NCI-H526 (cell line): ENCODE data around the gene MAB21L4.
"Not testable (repeated sequence)": the region's sequence is repeated elsewhere in the genome, so short reads cannot be mapped to it uniquely, and the experiment has no call there.

Source experiments
- DNase-seq, 2 experiments: peaks; one replicate each; lab custom pipeline; 2025; lab: John Stamatoyannopoulos, UW

Gene MAB21L4

DNA sequence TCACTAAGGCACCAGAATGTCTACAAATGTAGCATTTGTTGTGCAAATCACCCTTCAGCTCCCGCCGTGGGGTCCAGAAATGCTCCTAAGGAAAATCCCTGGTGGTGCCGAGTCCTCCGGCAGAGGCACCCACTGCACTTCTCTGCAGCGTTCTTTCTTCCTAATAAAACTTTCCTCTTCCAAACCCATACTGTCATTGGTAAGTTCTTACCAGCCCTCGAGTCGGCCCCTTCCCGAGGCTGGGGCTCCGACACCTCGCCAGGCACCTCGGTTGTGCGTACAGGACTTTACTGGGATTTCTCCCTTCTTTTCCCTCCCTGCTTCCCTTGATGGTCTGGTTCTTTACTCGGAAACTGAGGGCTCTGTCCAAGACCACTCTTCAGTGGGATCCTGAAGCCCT, 37.6 kb downstream of the MAB21L4 start:
- DNase-seq, result no peak

DNA sequence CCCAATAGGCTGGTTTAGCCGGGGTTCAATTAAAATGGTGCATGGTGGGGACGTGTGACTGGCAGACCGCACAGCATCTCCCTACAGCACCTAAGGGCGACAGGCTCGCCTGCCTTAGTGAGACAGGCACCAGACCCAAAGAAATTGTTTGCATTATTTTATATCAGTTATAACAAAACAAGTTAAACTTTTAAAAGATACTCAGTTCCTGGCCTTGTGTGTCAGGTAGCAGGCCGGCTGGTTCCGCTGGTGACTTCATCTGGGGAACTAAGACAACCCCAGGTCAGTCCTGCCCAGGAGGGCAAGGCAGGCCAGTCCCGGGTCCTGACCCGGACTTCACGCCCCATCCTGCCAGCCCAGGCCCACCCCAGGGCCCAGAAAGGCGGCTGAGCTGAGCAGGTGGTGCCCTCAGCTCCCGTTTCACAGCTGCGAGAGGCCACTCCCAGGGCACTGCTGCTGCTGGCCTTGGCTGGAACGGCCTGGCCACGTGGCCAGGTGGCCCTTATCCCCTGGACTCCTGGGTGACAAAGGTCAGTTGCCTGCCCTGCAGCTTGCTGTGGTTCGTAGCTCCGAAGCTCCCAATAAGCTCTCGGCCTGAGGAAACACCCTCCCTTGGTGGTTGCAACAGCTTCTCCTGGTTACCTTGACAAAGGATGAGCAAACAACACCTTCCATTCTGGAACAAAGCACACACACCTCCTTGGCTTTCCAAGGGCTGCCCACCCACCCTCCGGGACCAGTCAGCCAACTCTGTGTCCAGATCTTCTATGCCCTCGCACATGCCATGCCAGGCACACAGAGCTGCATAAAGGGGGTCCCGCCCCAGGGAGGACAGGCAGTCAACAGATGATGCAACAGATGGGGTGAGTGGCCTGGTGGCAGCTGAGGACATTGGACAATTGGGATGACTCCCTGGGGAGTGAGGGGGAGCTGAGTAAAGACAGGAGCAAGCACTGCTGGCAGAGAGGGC, 38.6 kb downstream of the MAB21L4 start:
- no peak for DNase-seq

DNA sequence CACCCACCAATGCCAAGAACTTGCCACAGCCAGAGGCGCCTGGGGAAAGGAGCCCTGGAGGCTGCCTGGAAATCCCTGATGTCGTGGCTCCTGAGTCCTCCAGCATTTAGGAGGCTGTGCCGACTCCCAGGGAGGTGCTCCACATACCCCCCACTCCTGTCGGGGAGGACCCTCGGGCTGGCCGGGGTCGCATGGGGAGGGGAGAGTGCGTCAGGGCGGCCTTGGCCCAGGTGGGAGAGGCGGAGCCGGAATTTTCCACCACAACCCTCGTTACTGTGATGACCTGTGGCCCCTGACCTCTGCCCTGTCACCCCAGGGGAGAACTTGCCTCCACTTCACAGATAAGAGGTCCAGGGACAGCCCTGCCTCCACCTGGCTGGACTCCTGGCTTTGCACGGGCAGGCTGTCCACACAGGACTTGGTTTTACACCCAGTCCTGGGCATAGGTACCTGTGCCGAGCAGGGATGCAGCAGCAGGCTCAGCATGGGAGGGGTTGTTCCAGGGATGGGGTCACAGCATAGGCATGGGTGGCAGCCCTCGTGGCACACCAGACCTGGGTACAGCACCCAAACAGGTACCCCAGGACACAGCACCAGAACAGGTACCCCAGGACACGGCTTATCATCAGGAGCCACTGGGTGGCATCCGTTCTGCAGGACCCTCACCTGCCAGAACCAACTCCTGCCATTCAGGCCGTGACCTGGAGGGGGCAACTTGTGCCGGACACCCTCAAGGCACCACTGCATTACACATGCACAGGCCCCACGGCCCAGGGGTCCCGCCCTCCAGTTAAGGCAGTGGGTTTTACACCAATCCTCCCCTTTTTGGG, 39.6 kb downstream of the MAB21L4 start:
- peak in 1 of 2 experiments; percentile 62 for DNase-seq

DNA sequence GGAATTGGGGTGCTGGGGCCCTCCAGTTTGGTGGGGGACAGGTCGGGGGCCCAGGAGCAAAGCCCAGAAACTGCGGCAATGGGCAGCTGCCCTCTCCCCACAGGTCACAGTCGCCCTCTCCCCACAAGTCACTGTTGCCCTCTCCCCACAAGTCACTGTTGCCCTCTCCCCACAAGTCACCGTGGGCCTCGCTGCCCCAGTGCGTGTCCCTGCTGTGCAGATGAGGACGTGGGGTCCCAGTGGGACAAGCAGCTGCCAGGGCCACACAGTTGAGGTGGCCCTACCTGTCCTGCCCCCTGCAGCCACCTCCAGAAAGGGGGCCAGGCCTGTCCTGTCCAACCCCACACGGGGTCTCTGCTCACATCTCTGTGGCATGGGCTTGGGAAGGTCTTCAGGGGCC, 40.3 kb downstream of the MAB21L4 start:
- no peak for DNase-seq

DNA sequence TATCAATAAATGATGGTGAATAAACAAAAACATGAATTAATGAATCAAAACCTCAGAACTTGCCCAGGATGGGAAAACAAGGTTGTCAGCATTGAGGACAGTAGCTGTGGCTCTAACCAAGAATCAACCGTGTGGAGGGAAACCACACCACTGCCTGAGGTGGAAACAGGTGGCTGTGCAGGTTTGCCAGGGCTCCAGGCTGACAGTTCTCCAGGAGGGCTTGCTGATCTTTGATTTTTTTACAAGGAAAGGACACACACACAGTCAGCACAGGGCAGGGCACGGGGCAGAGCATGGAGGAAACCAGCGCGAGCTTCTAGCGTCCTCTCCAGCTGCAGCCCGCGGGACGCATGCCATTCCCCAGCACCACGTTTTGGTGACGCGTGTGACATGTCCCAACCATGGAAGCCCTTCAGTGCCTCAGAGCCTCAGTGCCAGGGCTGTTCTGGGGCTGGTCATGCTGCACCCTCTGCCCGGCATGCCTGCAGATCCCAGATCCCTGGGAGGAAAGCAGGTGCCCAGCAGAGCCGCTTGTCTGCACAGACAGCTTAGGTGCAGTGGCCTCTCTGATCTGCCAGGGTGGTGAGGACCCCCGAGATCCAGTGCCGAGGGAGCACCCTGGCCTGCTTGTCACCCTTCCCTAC, 43.2 kb downstream of the MAB21L4 start:
- DNase-seq, result no peak

DNA sequence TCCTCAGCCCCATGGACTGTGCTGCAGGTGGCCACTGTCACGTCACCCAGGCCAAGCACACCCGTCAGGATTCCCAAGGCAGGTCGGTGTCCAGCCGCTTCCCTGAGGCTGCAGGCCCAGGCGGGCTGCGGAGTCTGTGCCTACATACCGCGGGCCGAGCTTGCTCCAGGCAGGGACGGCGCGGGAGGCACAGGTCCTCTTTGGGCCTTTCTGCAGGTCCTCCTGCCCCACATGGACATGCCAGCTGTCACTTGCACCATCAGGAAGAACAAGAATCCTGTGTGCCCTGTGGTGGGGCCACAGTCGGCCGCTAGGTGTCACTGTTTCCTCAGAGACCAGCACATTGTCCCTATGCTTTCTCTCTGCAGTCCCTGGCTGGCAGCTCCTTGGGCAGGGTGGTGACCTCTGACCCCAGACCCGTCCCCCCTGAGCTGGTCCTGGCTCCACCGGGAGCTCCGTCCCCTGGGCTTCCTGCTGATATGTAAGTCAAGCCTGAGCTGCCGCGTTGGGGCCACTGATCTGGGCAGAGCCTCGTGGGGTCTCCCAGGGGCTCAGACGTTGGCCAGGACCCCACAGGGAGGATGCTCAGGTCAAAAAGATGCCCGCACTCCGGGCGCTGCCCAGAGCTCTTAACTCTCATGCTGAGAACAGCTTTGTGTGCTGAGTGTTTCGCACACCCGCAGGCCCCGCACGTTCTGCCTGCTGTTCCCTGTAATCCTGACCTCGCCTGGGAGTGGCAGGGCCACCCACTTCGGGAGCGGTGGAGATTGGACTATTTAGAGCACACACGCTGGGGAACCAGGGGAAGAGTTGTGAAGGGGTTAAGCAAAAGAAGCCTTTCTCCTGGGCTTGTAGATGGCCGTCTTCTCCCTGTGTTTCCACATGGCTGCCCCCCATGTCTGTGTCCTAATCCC, 44.6 kb downstream of the MAB21L4 start:
- DNase-seq, result peak; percentile 48 to 87

DNA sequence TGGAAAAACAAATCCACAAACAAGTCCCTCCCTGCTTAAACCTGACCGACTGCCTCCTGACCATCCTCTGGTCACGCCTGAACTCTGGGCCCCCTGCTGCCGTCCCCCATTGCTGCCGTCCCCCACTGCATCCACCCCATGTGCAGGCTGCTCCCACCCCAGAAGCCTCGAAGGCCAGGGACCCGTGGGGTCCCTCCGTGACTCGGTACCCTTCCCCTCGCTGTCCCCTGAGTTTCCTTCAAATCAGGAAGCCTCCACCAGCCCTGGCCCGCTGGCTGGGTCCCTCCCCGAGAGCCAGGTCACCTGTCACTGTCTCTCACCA, 45.2 kb downstream of the MAB21L4 start:
- no peak for DNase-seq

DNA sequence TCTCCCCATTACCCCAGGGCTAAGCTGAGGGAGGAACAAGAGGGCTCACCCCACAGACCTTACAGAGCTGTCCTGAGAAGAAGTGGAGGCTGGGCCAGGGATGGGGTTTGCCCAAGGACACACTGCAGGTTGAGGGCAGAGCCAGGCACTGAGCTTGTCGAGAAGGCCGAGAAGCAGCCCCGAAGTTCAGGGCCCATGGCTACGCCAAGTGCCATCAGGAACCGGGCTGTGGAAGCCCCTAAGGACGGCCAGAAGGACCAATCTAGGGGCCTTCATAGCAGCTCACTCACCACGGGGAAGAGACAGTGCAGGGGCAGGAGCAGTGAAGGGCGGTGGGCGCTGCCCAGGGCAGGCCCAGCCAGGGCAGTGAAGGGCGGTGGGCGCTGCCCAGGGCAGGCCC, 45.9 kb downstream of the MAB21L4 start:
- DNase-seq, result no peak

DNA sequence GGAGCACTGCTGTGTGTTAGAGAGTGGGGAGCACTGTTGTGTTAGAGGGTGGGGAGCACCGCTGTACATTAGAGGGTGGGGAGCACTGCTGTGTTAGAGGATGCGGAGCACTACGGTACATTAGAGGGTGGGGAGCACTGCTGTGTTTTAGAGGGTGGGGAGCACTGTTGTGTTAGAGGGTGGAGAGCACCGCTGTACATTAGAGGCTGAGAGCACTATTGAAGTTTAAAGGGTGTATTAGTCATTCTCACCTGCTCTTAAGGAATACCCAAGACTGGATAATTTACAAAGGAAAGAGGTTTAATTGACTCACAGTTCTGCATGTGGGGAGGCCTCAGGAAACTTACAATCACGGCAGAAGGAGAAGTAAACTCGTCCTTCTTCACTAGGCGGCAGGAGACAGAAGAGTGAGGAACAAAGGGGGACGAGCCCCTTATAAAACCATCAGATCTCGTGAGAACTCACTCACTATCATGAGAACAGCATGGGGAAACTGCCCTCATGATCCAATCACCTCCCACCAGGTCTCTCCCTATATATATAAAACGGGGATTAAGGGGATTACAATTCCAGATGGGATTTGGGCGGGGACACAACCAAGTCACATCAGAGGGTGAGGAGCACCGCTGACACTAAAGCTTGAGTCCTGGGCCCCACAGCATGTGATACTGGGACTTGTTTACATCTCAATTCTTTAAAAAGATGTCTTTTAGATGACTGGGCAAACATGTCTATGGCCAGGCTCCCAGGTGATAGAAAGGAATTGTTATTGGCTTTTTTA, 46.9 kb downstream of the MAB21L4 start:
- DNase-seq, result no peak

DNA sequence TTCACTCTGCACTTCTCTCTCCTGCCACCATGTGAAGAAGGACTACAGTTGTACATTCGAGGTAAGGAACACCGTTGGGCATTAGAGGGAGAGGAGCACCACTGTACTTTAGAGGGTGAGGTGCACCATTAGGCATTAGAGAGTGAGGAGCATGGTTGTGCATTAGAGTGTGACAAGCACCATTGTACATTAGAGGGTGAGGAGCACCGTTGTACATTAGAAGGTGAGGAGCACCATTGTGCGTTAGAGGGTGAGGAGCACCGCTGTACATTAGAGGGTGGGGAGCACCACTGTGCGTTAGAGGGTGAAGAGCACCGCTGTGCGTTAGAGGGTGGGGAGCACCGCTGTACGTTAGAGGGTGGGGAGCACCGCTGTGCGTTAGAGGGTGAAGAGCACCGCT, 48.1 kb downstream of the MAB21L4 start:
- no peak for DNase-seq

DNA sequence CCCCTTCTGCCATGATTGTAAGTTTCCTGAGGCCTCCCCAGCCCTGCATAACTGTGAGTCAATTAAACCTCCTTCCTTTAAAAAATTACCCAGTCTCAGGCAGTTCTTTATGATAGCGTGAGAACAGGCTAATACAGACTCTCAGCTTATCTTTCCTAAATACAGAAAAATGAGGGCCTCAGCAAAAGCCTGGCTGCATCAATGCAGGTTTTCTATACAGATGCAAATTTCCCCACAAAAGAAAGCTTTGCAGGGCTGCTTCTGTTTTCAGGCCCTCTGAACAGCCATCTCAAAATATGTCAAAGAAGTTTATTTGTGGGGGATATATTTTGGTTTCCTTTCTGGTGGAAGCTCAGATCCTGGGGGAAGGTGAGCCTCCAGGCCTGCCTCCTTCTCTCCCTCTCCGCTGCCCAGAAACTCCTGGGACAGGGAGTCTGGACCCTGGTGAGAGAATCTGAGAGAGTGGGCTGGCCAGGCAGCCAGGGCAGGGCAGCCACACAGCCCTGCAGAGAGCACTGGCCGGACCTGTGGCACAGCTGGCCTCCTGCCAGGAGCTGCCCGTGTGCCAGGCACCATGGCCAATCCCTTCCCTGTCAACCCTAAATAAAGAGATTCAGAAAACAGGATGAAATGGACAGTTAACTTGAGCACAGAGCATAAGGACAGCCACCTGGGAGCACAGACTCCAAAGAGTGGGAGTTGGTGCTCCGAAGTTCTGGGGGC, 48.9 kb downstream of the MAB21L4 start:
- DNase-seq, result no peak

DNA sequence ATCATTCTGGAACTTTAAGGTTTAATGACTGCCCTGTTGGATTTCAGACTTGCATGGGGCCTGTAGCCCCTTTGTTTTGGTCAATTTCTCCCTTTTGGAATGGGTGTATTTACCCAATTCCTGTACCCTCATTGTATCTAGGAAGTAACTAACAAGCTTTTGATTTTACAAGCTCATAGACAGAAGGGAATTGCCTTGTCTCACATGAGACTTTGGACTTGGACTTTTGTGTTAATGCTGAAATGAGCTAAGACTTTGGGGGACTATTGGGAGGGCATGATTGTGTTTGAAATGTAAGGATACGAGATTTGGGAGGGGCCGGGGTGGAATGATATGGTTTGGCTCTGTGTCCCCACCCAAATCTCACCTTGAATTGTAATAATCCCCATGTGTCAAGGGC, 49.6 kb downstream of the MAB21L4 start:
- not testable (repeated sequence) for DNase-seq

DNA sequence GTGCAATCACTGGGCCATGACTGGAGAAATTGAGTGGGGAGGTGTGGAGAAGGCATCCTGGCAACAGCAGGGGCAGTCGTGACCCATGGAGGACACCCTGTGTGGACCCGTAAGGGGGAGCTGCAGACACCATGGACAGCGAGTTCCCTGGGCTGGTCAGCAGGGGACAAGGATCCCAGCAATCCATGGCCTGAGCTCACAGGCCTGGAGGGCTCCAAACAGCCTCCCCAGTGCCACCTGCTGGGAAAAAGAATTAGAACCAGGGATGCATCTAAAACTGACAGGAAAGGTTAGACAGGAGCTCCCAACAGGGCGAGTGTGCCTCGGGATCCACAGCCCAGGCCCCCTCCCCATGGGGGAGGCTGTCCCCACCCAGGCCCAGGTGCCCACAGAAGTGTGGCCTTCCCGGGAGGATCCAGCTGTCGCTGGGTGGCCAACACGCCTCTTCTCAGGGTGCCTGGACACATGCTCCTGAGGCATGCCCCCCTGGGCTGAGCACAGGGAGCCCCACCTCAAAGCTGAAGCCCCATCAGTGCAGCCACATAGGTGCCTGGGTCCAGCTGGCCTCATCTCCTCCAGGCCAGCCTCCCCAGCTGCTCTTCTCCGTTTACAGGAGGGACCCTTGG, 55.4 kb downstream of the MAB21L4 start:
- DNase-seq, result peak; percentile 51 to 83

DNA sequence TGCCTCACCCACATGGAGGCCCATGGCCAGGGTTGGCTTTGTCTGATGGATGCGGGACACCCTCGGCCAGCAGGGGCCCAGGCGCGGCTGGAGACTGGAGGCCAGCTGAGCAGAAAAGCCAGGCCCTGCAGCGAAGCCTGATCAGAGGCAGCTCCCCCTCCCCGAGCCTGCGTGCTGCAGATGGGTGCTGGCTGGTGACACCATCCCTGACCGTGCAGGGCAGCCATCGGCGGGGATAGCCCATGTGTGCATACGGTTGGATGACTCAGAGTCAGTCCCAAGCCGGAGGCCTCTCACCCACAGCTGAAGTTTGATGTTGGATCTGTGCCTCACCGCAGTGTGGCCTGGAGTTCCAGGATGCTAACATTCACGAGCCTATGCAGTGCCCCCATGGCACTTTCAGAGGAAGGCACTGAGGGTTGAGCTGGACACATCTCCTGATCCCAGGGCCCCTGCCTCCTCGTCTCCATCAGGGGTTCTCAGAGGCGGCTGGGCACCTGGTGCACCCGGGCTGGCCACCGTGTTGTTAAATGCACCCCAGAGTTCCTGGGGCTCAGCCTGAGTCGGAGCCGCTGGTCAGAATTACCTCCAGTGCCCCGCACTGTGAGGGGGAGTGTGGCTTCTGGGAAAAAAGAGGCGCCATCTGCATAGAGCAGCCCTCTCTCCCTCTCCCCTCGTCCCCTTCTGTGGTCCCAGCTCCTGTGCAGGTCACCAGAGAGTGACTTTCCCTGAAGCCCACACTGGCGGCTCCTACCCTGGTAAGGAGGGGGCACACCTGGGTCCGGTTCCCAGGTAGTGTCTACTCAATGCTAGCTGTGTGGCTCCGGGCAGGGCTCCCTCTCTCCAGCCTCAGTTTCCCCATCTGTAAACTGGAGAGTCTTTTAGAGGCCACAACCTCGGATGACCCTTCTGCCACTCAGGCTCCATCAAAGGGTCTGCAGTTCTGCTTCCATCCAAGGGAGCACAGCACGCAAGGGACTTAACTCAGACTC, 56.5 kb downstream of the MAB21L4 start:
- DNase-seq, result no peak

DNA sequence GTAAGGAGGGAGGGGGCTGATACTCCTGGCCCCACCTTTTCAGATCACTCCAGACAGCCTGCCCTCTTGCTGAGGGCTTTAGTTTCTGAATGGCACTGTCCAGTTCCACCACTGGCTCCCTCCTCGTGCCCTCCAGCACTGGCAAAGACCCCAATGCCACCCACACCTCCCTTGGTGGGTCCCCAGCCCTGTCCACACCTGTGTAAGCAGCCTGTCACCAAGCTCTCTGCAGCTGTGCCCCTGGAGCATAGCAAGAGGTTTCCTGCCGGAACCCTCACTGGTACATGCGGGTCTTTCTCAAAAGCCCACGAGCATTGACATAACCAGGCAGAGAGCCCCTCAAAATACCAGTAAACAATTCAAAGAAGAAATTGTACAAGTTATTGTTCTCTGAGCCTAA, 58.3 kb downstream of the MAB21L4 start:
- DNase-seq, result no peak

DNA sequence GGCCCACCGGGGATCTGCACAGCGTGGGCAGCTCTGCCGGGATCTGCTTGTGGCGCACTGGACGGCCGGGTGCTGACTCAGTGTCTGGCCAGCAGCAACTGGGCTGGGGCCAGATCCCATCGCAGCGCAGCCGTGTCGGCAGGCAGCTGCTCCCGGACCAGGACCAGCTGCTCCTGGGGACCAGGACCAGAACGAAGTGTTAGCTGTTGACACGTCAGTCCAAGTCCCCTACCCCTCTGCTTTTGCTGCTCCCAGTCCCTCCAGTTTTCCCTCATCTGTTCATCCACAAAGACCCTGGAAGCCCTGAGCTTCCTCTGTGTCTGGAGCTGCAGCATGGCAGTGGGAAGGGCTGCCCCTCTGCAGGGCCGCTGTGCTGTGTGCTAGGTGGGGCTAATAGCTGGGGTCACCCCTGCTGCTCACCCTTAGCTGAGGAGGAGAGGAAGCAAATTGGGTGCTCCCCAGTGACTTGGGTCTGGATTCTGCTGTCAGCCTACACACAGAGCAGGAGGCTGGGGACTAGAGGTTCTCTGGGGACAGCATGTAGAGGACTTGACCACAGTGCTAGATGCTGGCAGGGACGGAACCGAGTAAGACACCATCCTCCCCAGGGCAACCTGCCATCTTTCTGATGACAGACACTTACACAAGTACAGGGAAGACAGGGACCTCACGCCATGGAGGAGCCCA, 59.0 kb downstream of the MAB21L4 start:
- no peak for DNase-seq
